Gastrocnemius medialis (tissue), 4 donors: ENCODE data around the gene MRPL50. TPM values are rescaled to one million over a fixed set of nuclear protein-coding genes. Genes with fewer than 3 reads are reported as not detected.

Experiments used
- ATAC-seq, 2 donors: fragments of 150-250 bp; one replicate each; pipeline ENCODE4 v1.9.1; 2016
- DNase-seq, 2 donors: peaks; one replicate each; pipeline ENCODE4 v3.0.0-alpha.2; 2019
- H3K27ac ChIP-seq, 4 donors: fragments of 200-600 bp; sonication (generic); 1 replicate in 1 of 4; 2 replicates in 3 of 4; pipeline ENCODE4 v1.5.1; 2016 to 2018; ENCODE audit warnings: mild to moderate bottlenecking in 2 of 4, moderate library complexity in 1 of 4
- H3K27me3 ChIP-seq, 3 donors: fragments of 200-600 bp; sonication (generic) in 2 of 3; 1 replicate in 1 of 3; 2 replicates in 2 of 3; pipeline versions ENCODE4 v1.5.1 to v1.6.0; 2016 to 2019; ENCODE audit warnings: mild to moderate bottlenecking in 1 of 3, moderate library complexity in 1 of 3
- H3K36me3 ChIP-seq, 2 donors: fragments of 200-600 bp; sonication (generic) in 1 of 2; one replicate each; pipeline ENCODE4 v1.5.1; 2017 to 2018
- H3K4me1 ChIP-seq, 2 donors: fragments of 200-600 bp; sonication (generic) in 1 of 2; one replicate each; pipeline ENCODE4 v1.5.1; 2016 to 2017; ENCODE audit warnings: mild to moderate bottlenecking in 2 of 2
- H3K4me3 ChIP-seq, 4 donors: fragments of 200-600 bp; sonication (generic) in 3 of 4; 1 replicate in 1 of 4; 2 replicates in 3 of 4; pipeline ENCODE4 v1.5.1; 2016 to 2019; ENCODE audit warnings: mild to moderate bottlenecking in 2 of 4
- H3K9me3 ChIP-seq, 3 donors: fragments of 200-600 bp; sonication (generic) in 2 of 3; 1 replicate in 1 of 3; 2 replicates in 2 of 3; pipeline ENCODE4 v1.5.1; 2016 to 2019
- CTCF ChIP-seq, 5 experiments: fragments of 450-650 bp in 3 of 5; fragments of 200-600 bp in 2 of 5; sonication (generic) in 2 of 5; IDR thresholded peaks in 4 of 5; conservative IDR thresholded peaks in 1 of 5; 1 replicate in 4 of 5; 2 replicates in 1 of 5; pipeline ENCODE4 v1.5.1; 2016 to 2019; ENCODE audit warnings: antibody characterized with exemption in 5 of 5, mild to moderate bottlenecking in 3 of 5, moderate library complexity in 3 of 5
- POLR2A ChIP-seq, 2 donors: fragments of 450-650 bp; IDR thresholded peaks; one replicate each; pipeline ENCODE4 v1.6.1; 2017; ENCODE audit warnings: antibody characterized with exemption in 2 of 2, mild to moderate bottlenecking in 2 of 2, moderate library complexity in 2 of 2
- in situ Hi-C, 4 donors: fragments of 200-750 bp; cut with MboI; loops; one replicate each; pipeline versions ENCODE4 v1.15.0 to v1.8.0; 2017; ENCODE audit warnings: low sequenced_read_pairs in 4 of 4
- intact Hi-C: fragments of 100-400 bp; cut with DNase I; formaldehyde crosslinking; loops from one replicate; pipeline ENCODE4 v1.15.1; 2023; ENCODE audit warnings: low total_unique reads
- total RNA-seq, 4 donors: library from RNA; depleted of rRNA; stranded (reverse); fragments of >200 nt; gene quantifications; one replicate each; pipeline versions ENCODE4 v1.1.0 to v1.2.3, GENCODE V29; 2016

The MRPL50 gene
- total RNA-seq, 4 donors from 2014 or later, result 6.3 to 13.7 (median 10.2) TPM

GRCh38 chr9:101429736-101430135 lies 31.3 kb upstream of the MRPL50 start:
- H3K36me3 ChIP-seq, result no peaks in the 10 kb centered on the region
- in situ Hi-C loops (no loop called here), intact Hi-C loops (no loop called here)
- no peaks in the 10 kb centered on the region for H3K9me3 ChIP-seq
- no peak overlapping the region for H3K27ac ChIP-seq
- H3K4me3 ChIP-seq, result no peak overlapping the region
- DNase-seq (no peak), ATAC-seq (no peak)
- no peaks in the 10 kb centered on the region for H3K4me1 ChIP-seq
- TF ChIP-seq CTCF (IDR thresholded peaks at IDR 0.05 in 4 of 5, conservative IDR thresholded peaks at IDR 0.05 in 1 of 5) (no peak), POLR2A (IDR thresholded peaks at IDR 0.05) (no peak)
- no peaks in the 10 kb centered on the region for H3K27me3 ChIP-seq

GRCh38 chr9:101428909-101429308 lies 30.5 kb upstream of the MRPL50 start:
- intact Hi-C loops (no loop called here), in situ Hi-C loops (no loop called here)
- Histone ChIP-seq H3K27me3 (no peaks in the 10 kb centered on the region), H3K27ac (no peak overlapping the region), H3K9me3 (no peaks in the 10 kb centered on the region), H3K4me1 (no peaks in the 10 kb centered on the region), H3K4me3 (no peak overlapping the region), H3K36me3 (no peaks in the 10 kb centered on the region)
- no peak for DNase-seq
- no peak for TF ChIP-seq POLR2A (IDR thresholded peaks at IDR 0.05)
- TF ChIP-seq CTCF (IDR thresholded peaks at IDR 0.05 in 4 of 5, conservative IDR thresholded peaks at IDR 0.05 in 1 of 5), result no peak
- ATAC-seq, result no peak

- DNase-seq, result no peak
- TF ChIP-seq CTCF (IDR thresholded peaks at IDR 0.05 in 4 of 5, conservative IDR thresholded peaks at IDR 0.05 in 1 of 5) (no peak), POLR2A (IDR thresholded peaks at IDR 0.05) (no peak)
- no peak overlapping the region for H3K27ac ChIP-seq
- intact Hi-C loops (no loop called here), in situ Hi-C loops (no loop called here)
- ATAC-seq, result no peak
- no peaks in the 10 kb centered on the region for H3K27me3 ChIP-seq
- H3K36me3 ChIP-seq, result no peaks in the 10 kb centered on the region
- no peaks in the 10 kb centered on the region for H3K9me3 ChIP-seq
- H3K4me1 ChIP-seq, result no peaks in the 10 kb centered on the region
- no peak overlapping the region for H3K4me3 ChIP-seq
Measured at GRCh38 chr9:101427957-101428655, 29.7 kb upstream of the MRPL50 start.

GRCh38 chr9:101427358-101427757 lies 28.9 kb upstream of the MRPL50 start:
- ATAC-seq, result no peak
- H3K9me3 ChIP-seq, result no peaks in the 10 kb centered on the region
- H3K36me3 ChIP-seq, result no peaks in the 10 kb centered on the region
- in situ Hi-C loops, result no loop called here
- no peak overlapping the region for H3K4me3 ChIP-seq
- intact Hi-C loops, result no loop called here
- H3K4me1 ChIP-seq, result no peaks in the 10 kb centered on the region
- TF ChIP-seq CTCF (IDR thresholded peaks at IDR 0.05 in 4 of 5, conservative IDR thresholded peaks at IDR 0.05 in 1 of 5) (no peak), POLR2A (IDR thresholded peaks at IDR 0.05) (no peak)
- H3K27me3 ChIP-seq, result no peaks in the 10 kb centered on the region
- no peak overlapping the region for H3K27ac ChIP-seq
- DNase-seq, result no peak

GRCh38 chr9:101421653-101422065 lies 23.2 kb upstream of the MRPL50 start:
- intact Hi-C loops (no loop called here), in situ Hi-C loops (no loop called here)
- H3K4me3 ChIP-seq, result no peak overlapping the region
- ATAC-seq (no peak), DNase-seq (no peak)
- H3K27ac ChIP-seq, result no peak overlapping the region
- H3K4me1 ChIP-seq, result no peaks in the 10 kb centered on the region
- no peaks in the 10 kb centered on the region for H3K27me3 ChIP-seq
- TF ChIP-seq POLR2A (IDR thresholded peaks at IDR 0.05) (no peak), CTCF (IDR thresholded peaks at IDR 0.05 in 4 of 5, conservative IDR thresholded peaks at IDR 0.05 in 1 of 5) (no peak)
- H3K36me3 ChIP-seq, result no peaks in the 10 kb centered on the region
- H3K9me3 ChIP-seq, result peaks cover 0 to 6% (median 0%) of the 10 kb centered on the region in 3 donors
